Measurements from ENCODE around the gene HADH.

GRCh38 chr4:107997794-107998193 is 8.1 kb downstream of the HADH start:
- TF ChIP-seq CTCF (IDR thresholded peaks at IDR 0.05; ENCODE audit: low read length), result no peak
- no peak for TF ChIP-seq EZH2 (IDR thresholded peaks at IDR 0.05; ENCODE audit: borderline replicate concordance, low read length)
